Transverse colon (tissue), 4 donors: Measurements from ENCODE around the gene MAP1A. TPM values are rescaled to one million over a fixed set of nuclear protein-coding genes. Genes with fewer than 3 reads are reported as not detected.
"Not testable (repeated sequence)": the region's sequence is repeated elsewhere in the genome, so short reads cannot be mapped to it uniquely, and the experiment has no call there.

Source experiments
- DNase-seq: peaks from one replicate; pipeline ENCODE4 v3.0.0-alpha.2; 2019
- H3K27ac ChIP-seq, 4 donors: fragments of 200-600 bp; sonication (generic); 2 replicates each; pipeline ENCODE4 v1.5.1; 2016 to 2018; ENCODE audit warnings: inconsistent platforms in 4 of 4
- H3K27me3 ChIP-seq: fragments of 200-600 bp; sonication (generic); 2 replicates; pipeline ENCODE4 v1.5.1; 2017; ENCODE audit warnings: inconsistent platforms
- H3K36me3 ChIP-seq, 4 donors: fragments of 200-600 bp; sonication (generic); 2 replicates each; pipeline ENCODE4 v1.5.1; 2017 to 2019; ENCODE audit warnings: inconsistent platforms in 4 of 4
- H3K4me1 ChIP-seq, 4 donors: fragments of 200-600 bp; sonication (generic); 2 replicates each; pipeline ENCODE4 v1.5.1; 2017 to 2020; ENCODE audit warnings: inconsistent platforms in 4 of 4
- H3K4me3 ChIP-seq, 4 donors: fragments of 200-600 bp; sonication (generic); 1 replicate in 1 of 4; 2 replicates in 3 of 4; pipeline versions ENCODE4 v1.5.1 to v1.6.1; 2017 to 2019; ENCODE audit warnings: inconsistent platforms in 4 of 4
- H3K9me3 ChIP-seq, 2 donors: fragments of 200-600 bp; sonication (generic); 2 replicates each; pipeline ENCODE4 v1.5.1; 2017 to 2019; ENCODE audit warnings: inconsistent platforms in 2 of 2
- CTCF ChIP-seq, 5 experiments: fragments of 200-600 bp in 3 of 5; fragments of 450-650 bp in 2 of 5; sonication (generic) in 3 of 5; IDR thresholded peaks; 1 replicate in 2 of 5; 2 replicates in 3 of 5; pipeline ENCODE4 v1.5.1; 2016 to 2017; ENCODE audit warnings: antibody characterized with exemption in 5 of 5, inconsistent platforms in 3 of 5, mild to moderate bottlenecking in 2 of 5, moderate library complexity in 1 of 5
- EP300 ChIP-seq: sonication (generic); formaldehyde crosslinking; IDR thresholded peaks from one replicate; pipeline ENCODE4 v1.6.1; 2017; ENCODE audit warnings: antibody characterized with exemption, low read depth
- POLR2A ChIP-seq: fragments of 450-650 bp; IDR thresholded peaks from one replicate; pipeline ENCODE4 v1.6.1; 2016; ENCODE audit warnings: antibody characterized with exemption, mild to moderate bottlenecking, moderate library complexity
- POLR2AphosphoS5 ChIP-seq, 3 donors: sonication (generic); formaldehyde crosslinking; IDR thresholded peaks; one replicate each; pipeline ENCODE4 v1.6.1; 2016; ENCODE audit warnings: antibody characterized with exemption in 3 of 3
- WGBS, 2 donors: methylation state at CpG; one replicate each; pipeline ENCODE4 v1.1.5; 2018; ENCODE audit warnings: low coverage in 1 of 2; 5-methylcytosine and 5-hydroxymethylcytosine counted together
- in situ Hi-C, 4 donors: fragments of 200-750 bp; cut with MboI; loops; one replicate each; pipeline versions ENCODE4 v1.15.0 to v1.15.1; 2017; ENCODE audit warnings: low sequenced_read_pairs in 3 of 4, low pct_ligation_motif_present in 1 of 4, low pct_unique_long_range_greater_than_20kb in 1 of 4
- intact Hi-C: fragments of 100-400 bp; cut with DNase I; formaldehyde crosslinking; loops from one replicate; pipeline ENCODE4 v1.15.1; 2023; ENCODE audit warnings: low total_unique reads
- total RNA-seq, 4 donors: library from RNA; depleted of rRNA; stranded (reverse); fragments of >200 nt; gene quantifications; one replicate each; pipeline ENCODE4 v1.1.0, GENCODE V29; 2016

MAP1A gene
- total RNA-seq, 4 donors from 2014 or later = 6.3 to 14.6 (median 9.8) TPM

- Histone ChIP-seq H3K36me3 (peaks cover 0 to 13% (median 5%) of the 10 kb centered on the region in 4 donors), H3K27ac (no peak overlapping the region), H3K27me3 (no peaks in the 10 kb centered on the region), H3K9me3 (peaks cover 0 to 4% of the 10 kb centered on the region in 2 donors), H3K4me3 (no peak overlapping the region), H3K4me1 (no peaks in the 10 kb centered on the region)
- in situ Hi-C loops (no loop called here), intact Hi-C loops (no loop called here)
- DNase-seq = no peak
- WGBS, 2 donors = 96 to 100% methylated on average over 2 to 4 of the region's 4 CpGs
- TF ChIP-seq CTCF (IDR thresholded peaks at IDR 0.05) (no peak), POLR2AphosphoS5 (IDR thresholded peaks at IDR 0.05) (no peak), POLR2A (no peak), EP300 (no peak)
Measured at GRCh38 chr15:43552256-43552655, 34.8 kb downstream of the MAP1A start.

GRCh38 chr15:43552986-43553385, 35.6 kb downstream of the MAP1A start:
- no peak for DNase-seq
- H3K4me1 ChIP-seq = no peaks in the 10 kb centered on the region
- WGBS, 2 donors = 79 to 83% methylated on average over 2 of the region's 2 CpGs
- no peak for TF ChIP-seq POLR2AphosphoS5 (IDR thresholded peaks at IDR 0.05)
- TF ChIP-seq CTCF (IDR thresholded peaks at IDR 0.05) = no peak
- no peak for TF ChIP-seq EP300
- no peak for TF ChIP-seq POLR2A
- no peaks in the 10 kb centered on the region for H3K27me3 ChIP-seq
- in situ Hi-C loops (no loop called here), intact Hi-C loops (no loop called here)
- H3K36me3 ChIP-seq = peaks cover 0 to 6% (median 1%) of the 10 kb centered on the region in 4 donors
- no peak overlapping the region for H3K4me3 ChIP-seq
- no peak overlapping the region for H3K27ac ChIP-seq
- H3K9me3 ChIP-seq = no peaks in the 10 kb centered on the region

- H3K4me3 ChIP-seq, H3K9me3 ChIP-seq, intact Hi-C loops, H3K36me3 ChIP-seq, H3K4me1 ChIP-seq, H3K27ac ChIP-seq, DNase-seq, in situ Hi-C loops, H3K27me3 ChIP-seq: not testable (repeated sequence)
- no CpG with 5 or more reads among the region's 3 CpGs for WGBS, 2 donors
Measured at GRCh38 chr15:43562753-43563152, 45.3 kb downstream of the MAP1A start.

GRCh38 chr15:43563793-43564192, 46.4 kb downstream of the MAP1A start:
- H3K4me1 ChIP-seq, intact Hi-C loops, H3K27me3 ChIP-seq, DNase-seq, H3K4me3 ChIP-seq, H3K9me3 ChIP-seq, H3K36me3 ChIP-seq, H3K27ac ChIP-seq, in situ Hi-C loops: not testable (repeated sequence)
- no CpG with 5 or more reads among the region's 8 CpGs for WGBS, 2 donors

- WGBS, 2 donors = 80% methylated on average over 1 of the region's 2 CpGs; no CpG with 5 or more reads in 1 of the 2 donors
- H3K36me3 ChIP-seq, H3K27me3 ChIP-seq, in situ Hi-C loops, H3K9me3 ChIP-seq, H3K4me1 ChIP-seq, DNase-seq, H3K27ac ChIP-seq, intact Hi-C loops, H3K4me3 ChIP-seq: not testable (repeated sequence)
Measured at GRCh38 chr15:43566615-43567014, 49.2 kb downstream of the MAP1A start.

- no CpG with 5 or more reads among the region's 1 CpG for WGBS, 2 donors
- DNase-seq, H3K9me3 ChIP-seq, in situ Hi-C loops, H3K4me3 ChIP-seq, H3K27me3 ChIP-seq, H3K27ac ChIP-seq, H3K36me3 ChIP-seq, H3K4me1 ChIP-seq, intact Hi-C loops: not testable (repeated sequence)
Measured at GRCh38 chr15:43574607-43575006, 57.2 kb downstream of the MAP1A start.

Other genes starting within 250 kb of the MAP1A start
- not detected for gene TGM7, start 215.4 kb upstream of the MAP1A start, total RNA-seq
- 1 to 10 TPM; 3.0 to 6.4 (median 3.4) TPM for gene LCMT2, start 187.0 kb upstream of the MAP1A start, total RNA-seq
- gene ZSCAN29, start 146.6 kb upstream of the MAP1A start, total RNA-seq = 10 to 100 TPM; 25.1 to 33.7 (median 29.8) TPM
- 10 to 100 TPM; 12.7 to 25.1 (median 16.0) TPM for gene TUBGCP4, start 146.5 kb upstream of the MAP1A start, total RNA-seq
- 10 to 100 TPM; 25.1 to 40.8 (median 33.7) TPM for gene TP53BP1, start 24.5 kb upstream of the MAP1A start, total RNA-seq
- 100 to 1,000 TPM in 1 of 4 donors, 10 to 100 TPM in 3; 60.5 to 273 (median 84.0) TPM for gene PPIP5K1, start 72.6 kb downstream of the MAP1A start, total RNA-seq
- 100 to 1,000 TPM; 134 to 333 (median 187) TPM for gene CKMT1B, start 76.4 kb downstream of the MAP1A start, total RNA-seq
- gene STRC, start 101.2 kb downstream of the MAP1A start, total RNA-seq = 10 to 100 TPM in 1 of 4 donors, 1 to 10 TPM in 1, under 1 TPM in 1, not detected in 1; 0.41 to 20.3 (median 1.4) TPM
- gene CATSPER2, start 131.2 kb downstream of the MAP1A start, total RNA-seq = 10 to 100 TPM in 2 of 4 donors, 1 to 10 TPM in 2; 4.9 to 58.1 (median 11.6) TPM
- gene CKMT1A, start 176.3 kb downstream of the MAP1A start, total RNA-seq = 100 to 1,000 TPM; 103 to 213 (median 149) TPM
- gene PDIA3, start 228.8 kb downstream of the MAP1A start, total RNA-seq = 100 to 1,000 TPM in 2 of 4 donors, 10 to 100 TPM in 2; 29.5 to 115 (median 98.6) TPM